ENCODE data around the gene DDX17. TPM values are rescaled to one million over a fixed set of nuclear protein-coding genes. Genes with fewer than 3 reads are reported as not detected.

Gene DDX17
- polyA plus RNA-seq, 1 donor (not counting 4 experiments of a cell fraction or from before 2014, with no cell fraction given): 270 TPM

- peaks cover 15% of the 10 kb centered on the region for H4K20me1 ChIP-seq (ENCODE audit: control insufficient read depth, extremely low read depth, insufficient read depth, low read length)
- H3K79me2 ChIP-seq (ENCODE audit: control insufficient read depth, insufficient read depth, low read length): peaks cover 3% of the 10 kb centered on the region
- H2AFZ ChIP-seq (ENCODE audit: control insufficient read depth, low read length): no peak overlapping the region
- dilution Hi-C loops (cut with MboI; ENCODE audit: extremely low pct_ligation_motif_present, low sequenced_read_pairs): no loop called here
- TF ChIP-seq, protein P1, sequence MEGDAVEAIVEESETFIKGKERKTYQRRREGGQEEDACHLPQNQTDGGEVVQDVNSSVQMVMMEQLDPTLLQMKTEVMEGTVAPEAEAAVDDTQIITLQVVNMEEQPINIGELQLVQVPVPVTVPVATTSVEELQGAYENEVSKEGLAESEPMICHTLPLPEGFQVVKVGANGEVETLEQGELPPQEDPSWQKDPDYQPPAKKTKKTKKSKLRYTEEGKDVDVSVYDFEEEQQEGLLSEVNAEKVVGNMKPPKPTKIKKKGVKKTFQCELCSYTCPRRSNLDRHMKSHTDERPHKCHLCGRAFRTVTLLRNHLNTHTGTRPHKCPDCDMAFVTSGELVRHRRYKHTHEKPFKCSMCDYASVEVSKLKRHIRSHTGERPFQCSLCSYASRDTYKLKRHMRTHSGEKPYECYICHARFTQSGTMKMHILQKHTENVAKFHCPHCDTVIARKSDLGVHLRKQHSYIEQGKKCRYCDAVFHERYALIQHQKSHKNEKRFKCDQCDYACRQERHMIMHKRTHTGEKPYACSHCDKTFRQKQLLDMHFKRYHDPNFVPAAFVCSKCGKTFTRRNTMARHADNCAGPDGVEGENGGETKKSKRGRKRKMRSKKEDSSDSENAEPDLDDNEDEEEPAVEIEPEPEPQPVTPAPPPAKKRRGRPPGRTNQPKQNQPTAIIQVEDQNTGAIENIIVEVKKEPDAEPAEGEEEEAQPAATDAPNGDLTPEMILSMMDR (optimal IDR thresholded peaks at IDR 0.05 in 1 of 3, IDR thresholded peaks at IDR 0.05 in 1 of 3, conservative IDR thresholded peaks at IDR 0.05 in 1 of 3; ENCODE audit: extremely low read depth in 1 of 3, insufficient read depth in 2 of 3, low read length in 3 of 3): no peak
- TF ChIP-seq EZH2 (IDR thresholded peaks at IDR 0.05; ENCODE audit: low read length): no peak
- FAIRE-seq (no peak), DNase-seq (ENCODE audit: low read depth, low spot score) (no peak)
- H3K9me3 ChIP-seq (ENCODE audit: control insufficient read depth, low read depth, low read length): no peaks in the 10 kb centered on the region
- H3K27me3 ChIP-seq (ENCODE audit: control insufficient read depth, extremely low read depth, insufficient read depth, low read length): no peaks in the 10 kb centered on the region
- H3K27ac ChIP-seq (ENCODE audit: control insufficient read depth, insufficient read depth, low read length): no peak overlapping the region
- H3K36me3 ChIP-seq (ENCODE audit: control insufficient read depth in 2 of 2, extremely low read depth in 1 of 2, insufficient read depth in 2 of 2, low read length in 2 of 2): peaks cover 38 to 43% of the 10 kb centered on the region in 2 experiments
- H3K9ac ChIP-seq (ENCODE audit: control insufficient read depth, extremely low read depth, insufficient read depth, low read length): no peak overlapping the region
- no peak overlapping the region for H3K4me3 ChIP-seq (ENCODE audit: control insufficient read depth in 2 of 3, extremely low read depth in 1 of 3, insufficient read depth in 2 of 3, low read depth in 1 of 3, low read length in 3 of 3)
- H3K4me2 ChIP-seq (ENCODE audit: control insufficient read depth, extremely low read depth, insufficient read depth, low read depth, low read length): no peak overlapping the region
- no peaks in the 10 kb centered on the region for H3K9me1 ChIP-seq (ENCODE audit: control insufficient read depth, extremely low read depth, insufficient read depth, low read length)
- peaks cover 10% of the 10 kb centered on the region for H3K4me1 ChIP-seq (ENCODE audit: control insufficient read depth, extremely low read depth, insufficient read depth, low read length)
Observed at GRCh38 chr22:38481871-38482332, 24.2 kb downstream of the DDX17 start.

DNA sequence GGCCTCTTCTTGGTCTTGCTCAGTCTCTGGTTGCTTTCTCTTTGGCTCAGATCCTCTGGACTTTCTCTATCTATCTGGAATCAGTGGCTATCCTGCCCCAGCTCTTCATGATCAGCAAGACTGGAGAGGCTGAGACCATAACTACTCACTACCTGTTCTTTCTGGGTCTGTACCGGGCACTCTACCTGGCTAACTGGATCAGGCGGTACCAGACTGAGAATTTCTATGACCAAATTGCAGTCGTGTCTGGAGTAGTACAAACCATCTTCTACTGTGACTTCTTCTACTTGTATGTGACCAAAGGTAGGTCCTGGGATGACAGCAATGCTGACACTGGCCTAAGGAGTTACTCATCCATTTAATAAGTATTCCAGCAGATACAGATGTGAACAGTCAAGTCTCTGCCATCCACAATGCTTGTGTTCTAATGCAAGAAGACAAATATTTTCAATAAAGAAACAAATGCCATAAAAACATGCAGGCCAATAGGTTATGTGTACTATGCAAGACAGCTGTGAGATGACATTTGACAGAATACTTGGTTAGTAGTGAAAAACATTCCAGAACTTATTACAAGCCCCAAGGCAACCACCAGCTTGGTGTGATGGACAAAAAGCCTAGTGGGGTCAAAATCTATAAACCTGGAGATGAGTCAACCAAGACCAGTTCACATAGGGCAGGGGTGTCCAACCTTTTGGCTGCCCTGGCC is 24.8 kb downstream of the DDX17 start:
- no peak overlapping the region for H2AFZ ChIP-seq (ENCODE audit: control insufficient read depth, low read length)
- H3K9me1 ChIP-seq (ENCODE audit: control insufficient read depth, extremely low read depth, insufficient read depth, low read length): no peaks in the 10 kb centered on the region
- peaks cover 10% of the 10 kb centered on the region for H3K4me1 ChIP-seq (ENCODE audit: control insufficient read depth, extremely low read depth, insufficient read depth, low read length)
- H3K9ac ChIP-seq (ENCODE audit: control insufficient read depth, extremely low read depth, insufficient read depth, low read length): no peak overlapping the region
- TF ChIP-seq EZH2 (IDR thresholded peaks at IDR 0.05; ENCODE audit: low read length): no peak
- TF ChIP-seq, protein P1 (optimal IDR thresholded peaks at IDR 0.05 in 1 of 3, IDR thresholded peaks at IDR 0.05 in 1 of 3, conservative IDR thresholded peaks at IDR 0.05 in 1 of 3; ENCODE audit: extremely low read depth in 1 of 3, insufficient read depth in 2 of 3, low read length in 3 of 3): no peak
- FAIRE-seq (no peak), DNase-seq (ENCODE audit: low read depth, low spot score) (no peak)
- H3K9me3 ChIP-seq (ENCODE audit: control insufficient read depth, low read depth, low read length): no peaks in the 10 kb centered on the region
- peaks cover 3% of the 10 kb centered on the region for H3K79me2 ChIP-seq (ENCODE audit: control insufficient read depth, insufficient read depth, low read length)
- no peak overlapping the region for H3K4me3 ChIP-seq (ENCODE audit: control insufficient read depth in 2 of 3, extremely low read depth in 1 of 3, insufficient read depth in 2 of 3, low read depth in 1 of 3, low read length in 3 of 3)
- H4K20me1 ChIP-seq (ENCODE audit: control insufficient read depth, extremely low read depth, insufficient read depth, low read length): peaks cover 11% of the 10 kb centered on the region
- no peak overlapping the region for H3K4me2 ChIP-seq (ENCODE audit: control insufficient read depth, extremely low read depth, insufficient read depth, low read depth, low read length)
- no peak overlapping the region for H3K27ac ChIP-seq (ENCODE audit: control insufficient read depth, insufficient read depth, low read length)
- peaks cover 38% of the 10 kb centered on the region in 2 experiments for H3K36me3 ChIP-seq (ENCODE audit: control insufficient read depth in 2 of 2, extremely low read depth in 1 of 2, insufficient read depth in 2 of 2, low read length in 2 of 2)
- H3K27me3 ChIP-seq (ENCODE audit: control insufficient read depth, extremely low read depth, insufficient read depth, low read length): no peaks in the 10 kb centered on the region
- dilution Hi-C loops (cut with MboI; ENCODE audit: extremely low pct_ligation_motif_present, low sequenced_read_pairs): no loop called here

Data from keratinocyte (primary cell).